Psoas muscle (tissue), 8 donors: ENCODE results near the gene MAPKAPK2. TPM values are rescaled to one million over a fixed set of nuclear protein-coding genes. Genes with fewer than 3 reads are reported as not detected.

Source experiments
- ATAC-seq, 4 donors: fragments of 200-7000 bp; cut with Tn5 transposase; one replicate each; pipeline ENCODE4 v1.9.1; 2020; ENCODE audit warnings: moderate library complexity in 3 of 4, mild to moderate bottlenecking in 2 of 4
- DNase-seq, 2 donors: peaks; one replicate each; pipeline ENCODE4 v3.0.0-alpha.2; 2020
- H3K27ac ChIP-seq: fragments of 200-600 bp; one replicate; pipeline ENCODE4 v1.8.0; 2022
- H3K27me3 ChIP-seq, 3 donors: fragments of 200-600 bp in 1 of 3; one replicate each; pipeline versions ENCODE4 v1.6.1 to v1.8.0; 2013 to 2022; ENCODE audit warnings: low read length in 2 of 3, mild to moderate bottlenecking in 2 of 3, moderate library complexity in 1 of 3; ENCODE audit not compliant: insufficient read depth in 3 of 3
- H3K36me3 ChIP-seq, 2 donors: fragments of 200-600 bp in 1 of 2; one replicate each; pipeline versions ENCODE4 v1.6.1 to v1.8.0; 2013 to 2022; ENCODE audit warnings: low read depth in 1 of 2, mild to moderate bottlenecking in 1 of 2, moderate library complexity in 1 of 2; ENCODE audit not compliant: insufficient read depth in 1 of 2
- H3K4me1 ChIP-seq: fragments of 200-600 bp; one replicate; pipeline ENCODE4 v1.8.0; 2022
- H3K4me3 ChIP-seq: fragments of 200-600 bp; one replicate; pipeline ENCODE4 v1.8.0; 2022; ENCODE audit warnings: mild to moderate bottlenecking
- H3K9me3 ChIP-seq: fragments of 200-600 bp; one replicate; pipeline ENCODE4 v1.8.0; 2022
- CTCF ChIP-seq: fragments of 200-600 bp; IDR thresholded peaks from one replicate; pipeline ENCODE4 v1.8.0; 2022; ENCODE audit warnings: antibody characterized with exemption
- WGBS, 3 donors: extraction: QIAGEN DNeasy Blood & Tissue Kit; methylation state at CpG; one replicate each; pipeline versions ENCODE4 v1.1.6 to v1.1.7; 2013; 5-methylcytosine and 5-hydroxymethylcytosine counted together
- intact Hi-C, 2 donors: fragments of 100-400 bp; cut with DNase I; formaldehyde crosslinking; loops; one replicate each; pipeline versions ENCODE4 v1.11.0 to v1.14.2; 2022
- polyA plus RNA-seq, 3 donors: library from polyadenylated mRNA; stranded (reverse); fragments of 200-250 nt; gene quantifications; one replicate each; pipeline ENCODE4 v1.2.3, GENCODE V29; 2013
- total RNA-seq, 4 donors: library from RNA; stranded (reverse); fragmentation: NEBNext Ultra II Directional in 2 of 4; extraction: Animal tissue kit (Norgen Biotek cat#: 25700) in 2 of 4; gene quantifications; one replicate each; pipeline versions ENCODE4 v1.2.1 to v1.2.4, GENCODE V29; 2021 to 2023
- donor health status: healthy with polysubstance abuse.
- donor health status: DM: no; HTN: no; CAD: no; lungs with moderate emphysema.
- donor health status: Bipolar disorder and iron deficiency.
- donor health status: healthy.
- donor health status: DM: yes; HTN: yes; CAD: no.
- donor health status: DM: no; HTN: no; CAD: no.
- donor health status: DM: no; HTN: no; CAD: no.
- donor health status: DM: yes; HTN: yes; CAD: no.

Gene MAPKAPK2
- total and polyA plus RNA-seq, 7 donors: 89.4 to 198 (median 139) TPM

DNA sequence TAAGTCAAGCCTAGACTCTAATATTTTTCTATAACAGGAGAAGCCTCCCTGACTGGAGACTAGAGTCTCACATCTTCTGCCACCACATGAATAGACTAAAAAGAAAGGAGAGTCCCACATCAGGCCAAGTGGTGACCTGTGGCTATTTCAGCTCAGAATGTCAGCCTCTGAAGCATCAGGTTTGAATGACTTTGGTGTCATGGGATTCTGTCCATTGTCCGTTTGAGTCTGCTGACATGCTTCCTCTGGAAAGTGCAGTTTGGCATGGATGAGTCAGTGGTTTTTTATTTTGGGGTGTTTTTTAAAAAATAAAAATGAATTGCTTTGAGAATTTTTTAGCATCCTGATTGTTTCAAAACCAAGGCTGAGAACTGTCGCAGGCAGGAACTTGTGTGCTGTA lies 29.9 kb upstream of the MAPKAPK2 start:
- H3K4me1 ChIP-seq: peaks cover 24% of the 10 kb centered on the region
- H3K27ac ChIP-seq: peak overlapping the region; percentile 11
- ATAC-seq (no peak), DNase-seq (no peak)
- intact Hi-C loops: loop anchor here (5.0 to 10.0 kb wide), 2 partner anchors 257 to 1930 kb away; no protein-coding TSS in a partner anchor
- WGBS, 3 donors: 77 to 81% (median 79%) methylated on average over 2 of the region's 2 CpGs
- no peak for TF ChIP-seq CTCF
- H3K27me3 ChIP-seq: no peaks in the 10 kb centered on the region
- no peak overlapping the region for H3K4me3 ChIP-seq
- H3K9me3 ChIP-seq: no peaks in the 10 kb centered on the region
- no peaks in the 10 kb centered on the region for H3K36me3 ChIP-seq

DNA sequence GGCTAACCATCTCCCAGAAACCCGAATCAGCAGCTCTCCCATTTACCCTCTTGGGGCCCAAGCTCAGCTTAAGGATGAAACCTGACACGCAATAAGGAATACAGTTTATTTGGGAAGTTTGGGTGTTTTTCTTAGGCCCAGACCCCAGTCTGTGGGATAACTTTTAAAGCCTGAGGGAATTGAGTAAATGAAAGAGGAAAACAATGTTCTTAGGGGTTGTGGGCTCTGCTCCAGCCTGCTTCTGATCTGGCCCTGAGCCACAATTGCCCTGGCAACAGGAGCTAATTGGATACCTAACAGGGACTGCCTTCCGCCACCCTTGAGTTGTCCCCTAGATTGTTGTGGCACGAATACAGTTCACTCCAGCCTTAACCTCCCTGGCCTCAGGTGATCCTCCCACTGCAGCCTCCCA lies 29.2 kb upstream of the MAPKAPK2 start:
- no peaks in the 10 kb centered on the region for H3K36me3 ChIP-seq
- H3K27me3 ChIP-seq: no peaks in the 10 kb centered on the region
- peaks cover 26% of the 10 kb centered on the region for H3K4me1 ChIP-seq
- no peak overlapping the region for H3K4me3 ChIP-seq
- intact Hi-C loops: loop anchor here (5.0 to 10.0 kb wide), 2 partner anchors 257 to 1931 kb away; no protein-coding TSS in a partner anchor
- DNase-seq (no peak), ATAC-seq (no peak)
- no peak for TF ChIP-seq CTCF
- 68 to 73% (median 72%) methylated on average over 4 of the region's 4 CpGs for WGBS, 3 donors
- H3K9me3 ChIP-seq: no peaks in the 10 kb centered on the region
- H3K27ac ChIP-seq: no peak overlapping the region

DNA sequence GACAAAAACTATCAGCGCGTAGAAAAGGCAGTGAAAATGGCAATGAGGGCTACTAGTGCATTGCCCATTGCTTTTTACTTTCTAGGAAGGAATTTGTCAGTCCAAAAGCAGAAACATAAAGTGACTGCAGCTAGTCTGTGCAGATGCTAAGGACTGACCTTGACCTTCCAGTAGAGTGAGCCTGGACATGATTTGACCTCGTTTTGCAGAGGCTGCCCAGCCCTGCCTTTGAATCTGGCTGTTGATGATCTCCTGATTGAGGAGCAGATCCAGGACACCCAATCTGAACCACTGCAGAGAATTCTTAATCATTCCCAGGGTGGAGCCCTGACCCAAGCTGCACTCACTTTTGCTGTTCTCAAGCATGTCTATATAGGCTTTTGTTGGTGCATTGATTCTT lies 27.8 kb upstream of the MAPKAPK2 start:
- H3K4me1 ChIP-seq: peaks cover 26% of the 10 kb centered on the region
- H3K36me3 ChIP-seq: no peaks in the 10 kb centered on the region
- no peaks in the 10 kb centered on the region for H3K9me3 ChIP-seq
- H3K27me3 ChIP-seq: no peaks in the 10 kb centered on the region
- no peak for ATAC-seq
- H3K27ac ChIP-seq: no peak overlapping the region
- H3K4me3 ChIP-seq: no peak overlapping the region
- intact Hi-C loops: loop anchor here (5.0 to 10.0 kb wide), 2 partner anchors 255 to 1932 kb away; no protein-coding TSS in a partner anchor
- 86 to 93% (median 86%) methylated on average over 3 of the region's 3 CpGs for WGBS, 3 donors
- no peak for DNase-seq
- TF ChIP-seq CTCF: no peak

DNA sequence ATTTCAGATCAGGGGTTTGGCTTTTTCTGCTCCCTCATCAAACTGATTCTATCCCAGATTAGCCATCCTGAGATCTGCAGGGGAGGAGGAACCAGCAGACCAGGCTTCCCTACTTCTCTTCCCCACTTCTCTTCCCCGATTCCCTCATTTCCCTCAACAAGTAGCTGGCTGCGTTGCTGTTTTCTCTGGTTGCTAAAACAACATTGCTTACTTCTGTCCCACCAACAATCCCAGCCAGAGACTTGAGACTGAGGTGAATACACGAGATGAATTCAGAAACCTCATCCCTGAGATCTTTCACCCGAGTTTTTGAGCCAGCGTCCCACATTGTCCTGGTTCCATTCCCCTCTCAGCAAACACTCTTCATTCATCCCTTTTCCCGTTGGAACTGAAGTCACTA lies 27.0 kb upstream of the MAPKAPK2 start:
- Histone ChIP-seq H3K27me3 (no peaks in the 10 kb centered on the region), H3K9me3 (no peaks in the 10 kb centered on the region), H3K4me1 (peaks cover 30% of the 10 kb centered on the region), H3K27ac (peak overlapping the region; percentile 87), H3K4me3 (peak overlapping the region; percentile 51), H3K36me3 (no peaks in the 10 kb centered on the region)
- intact Hi-C loops: loop anchor here (1.0 to 10.0 kb wide), 5 partner anchors 23 to 1933 kb away; no protein-coding TSS in a partner anchor
- DNase-seq (no peak), ATAC-seq (no peak)
- no peak for TF ChIP-seq CTCF
- WGBS, 3 donors: 27 to 47% (median 44%) methylated on average over 6 of the region's 6 CpGs
